Ovary (tissue), 9 donors: ENCODE data around the gene CD200R1. TPM values are rescaled to one million over a fixed set of nuclear protein-coding genes. Genes with fewer than 3 reads are reported as not detected.

Experiments used
- DNase-seq, 5 donors: peaks; one replicate each; pipeline ENCODE4 v3.0.0-alpha.2; 2019 to 2020
- H3K27ac ChIP-seq, 2 donors: fragments of 200-600 bp; one replicate each; pipeline versions ENCODE4 v1.5.1 to v1.8.0; 2019 to 2022
- H3K27me3 ChIP-seq: fragments of 200-600 bp; one replicate; pipeline ENCODE4 v1.8.0; 2022
- H3K36me3 ChIP-seq: fragments of 200-600 bp; sonication (generic); one replicate; pipeline ENCODE4 v1.5.1; 2019
- H3K4me1 ChIP-seq: one replicate; pipeline ENCODE4 v1.8.1; 2013; ENCODE audit warnings: mild to moderate bottlenecking, moderate library complexity; ENCODE audit not compliant: insufficient read depth
- H3K4me3 ChIP-seq: fragments of 200-600 bp; sonication (generic); one replicate; pipeline ENCODE4 v1.5.1; 2017
- H3K9me3 ChIP-seq, 2 donors: fragments of 200-600 bp in 1 of 2; sonication (generic) in 1 of 2; one replicate each; pipeline versions ENCODE4 v1.5.1 to v1.8.1; 2013 to 2019; ENCODE audit warnings: mild to moderate bottlenecking in 1 of 2, moderate library complexity in 1 of 2
- EP300 ChIP-seq: sonication (generic); formaldehyde crosslinking; IDR thresholded peaks from one replicate; pipeline ENCODE4 v1.6.1; 2017; ENCODE audit warnings: antibody characterized with exemption
- POLR2A ChIP-seq: fragments of 450-650 bp; IDR thresholded peaks from one replicate; pipeline ENCODE4 v1.6.1; 2017; ENCODE audit warnings: antibody characterized with exemption, mild to moderate bottlenecking, moderate library complexity
- WGBS, 3 donors: extraction: QIAGEN DNeasy Blood & Tissue Kit in 1 of 3; methylation state at CpG; one replicate each; pipeline versions ENCODE4 v1.1.5 to v1.1.7; 2013 to 2017; 5-methylcytosine and 5-hydroxymethylcytosine counted together
- intact Hi-C, 4 donors: fragments of 100-400 bp; cut with DNase I; formaldehyde crosslinking; loops; one replicate each; pipeline versions ENCODE4 v1.11.0 to v1.15.1; 2022 to 2023
- polyA plus RNA-seq, 2 donors: library from polyadenylated mRNA; stranded (reverse); fragments of 200-250 nt in 1 of 2; fragments of 350-450 nt in 1 of 2; fragmentation: Illumina TruSeq in 1 of 2; extraction: RNeasy Lipid Tissue Mini Kit (QIAGEN cat#74804) in 1 of 2; gene quantifications; one replicate each; pipeline ENCODE4 v1.2.3, GENCODE V29; 2013 to 2014
- total RNA-seq, 7 donors: library from RNA; depleted of rRNA in 2 of 7; stranded (reverse); fragments of >200 nt in 2 of 7; fragmentation: NEBNext Ultra II Directional in 3 of 7; extraction: Animal tissue kit (Norgen Biotek cat#: 25700) in 3 of 7; gene quantifications; one replicate each; pipeline versions ENCODE4 v1.1.0 to v1.2.4, GENCODE V29; 2016 to 2023
- TF ChIP-seq, protein P1 (sequence below), 3 donors: fragments of 450-650 bp in 2 of 3; fragments of 200-600 bp in 1 of 3; IDR thresholded peaks; one replicate each; pipeline versions ENCODE4 v1.5.1 to v1.8.0; 2016 to 2022; ENCODE audit warnings: antibody characterized with exemption in 3 of 3, mild to moderate bottlenecking in 1 of 3
- donor health status: DM: no; HTN: no; CAD: no; lungs with moderate emphysema.
- donor health status: DM: no; HTN: no; CAD: no.
- donor health status: Bipolar disorder and iron deficiency.
- donor health status: DM: yes; HTN: yes; CAD: no.
- donor health status: DM: no; HTN: no; CAD: no.
- donor health status: DM: yes; HTN: yes; CAD: no.

CD200R1 gene
- total and polyA plus RNA-seq, 9 donors: 0.11 to 2.8 (median 0.28) TPM

DNA sequence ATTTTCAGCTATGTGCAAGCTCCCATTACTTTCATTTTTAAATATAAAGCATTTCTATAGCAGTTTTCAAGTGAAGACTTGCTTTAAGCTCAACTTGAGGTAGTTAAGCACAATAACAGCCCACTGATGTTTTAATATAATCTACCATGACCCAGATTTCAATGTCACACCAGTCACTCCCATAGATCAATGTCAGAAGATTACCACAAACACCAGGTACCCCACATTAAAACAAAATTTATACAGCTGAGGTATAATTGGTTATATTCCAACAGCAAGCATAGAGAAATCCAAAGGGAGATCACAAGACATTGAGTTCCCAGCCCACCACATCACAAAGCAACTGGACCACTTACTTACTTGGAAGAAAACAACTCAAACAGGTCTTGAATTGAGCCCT, 38.7 kb upstream of the CD200R1 start:
- Histone ChIP-seq H3K4me1 (no peaks in the 10 kb centered on the region), H3K9me3 (no peaks in the 10 kb centered on the region), H3K36me3 (no peaks in the 10 kb centered on the region), H3K4me3 (no peak overlapping the region), H3K27ac (no peak overlapping the region), H3K27me3 (no peaks in the 10 kb centered on the region)
- intact Hi-C loops: no loop called here
- DNase-seq: no peak
- no peak for TF ChIP-seq POLR2A
- TF ChIP-seq, protein P1, sequence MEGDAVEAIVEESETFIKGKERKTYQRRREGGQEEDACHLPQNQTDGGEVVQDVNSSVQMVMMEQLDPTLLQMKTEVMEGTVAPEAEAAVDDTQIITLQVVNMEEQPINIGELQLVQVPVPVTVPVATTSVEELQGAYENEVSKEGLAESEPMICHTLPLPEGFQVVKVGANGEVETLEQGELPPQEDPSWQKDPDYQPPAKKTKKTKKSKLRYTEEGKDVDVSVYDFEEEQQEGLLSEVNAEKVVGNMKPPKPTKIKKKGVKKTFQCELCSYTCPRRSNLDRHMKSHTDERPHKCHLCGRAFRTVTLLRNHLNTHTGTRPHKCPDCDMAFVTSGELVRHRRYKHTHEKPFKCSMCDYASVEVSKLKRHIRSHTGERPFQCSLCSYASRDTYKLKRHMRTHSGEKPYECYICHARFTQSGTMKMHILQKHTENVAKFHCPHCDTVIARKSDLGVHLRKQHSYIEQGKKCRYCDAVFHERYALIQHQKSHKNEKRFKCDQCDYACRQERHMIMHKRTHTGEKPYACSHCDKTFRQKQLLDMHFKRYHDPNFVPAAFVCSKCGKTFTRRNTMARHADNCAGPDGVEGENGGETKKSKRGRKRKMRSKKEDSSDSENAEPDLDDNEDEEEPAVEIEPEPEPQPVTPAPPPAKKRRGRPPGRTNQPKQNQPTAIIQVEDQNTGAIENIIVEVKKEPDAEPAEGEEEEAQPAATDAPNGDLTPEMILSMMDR (IDR thresholded peaks at IDR 0.05): no peak
- no peak for TF ChIP-seq EP300

DNA sequence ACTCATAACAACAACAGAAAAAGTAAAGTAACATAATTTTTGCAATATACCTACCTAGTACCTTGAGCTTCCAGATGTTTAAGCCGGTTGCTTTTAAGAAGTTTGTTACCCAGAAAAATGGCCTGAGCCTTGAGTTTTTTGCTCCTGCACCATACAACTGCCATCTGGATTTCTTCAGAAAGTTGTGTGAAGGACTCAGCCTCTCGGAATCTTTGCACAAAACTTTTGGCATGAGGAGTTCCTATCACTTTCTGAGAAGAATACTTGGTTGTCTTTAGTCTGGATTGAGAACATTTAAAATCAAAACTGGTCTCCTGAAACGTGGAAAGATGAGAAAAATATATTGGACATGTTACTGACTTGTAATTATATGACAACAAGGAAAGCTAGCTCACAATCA, 33.2 kb upstream of the CD200R1 start:
- Histone ChIP-seq H3K27me3 (no peaks in the 10 kb centered on the region), H3K27ac (no peak overlapping the region), H3K36me3 (no peaks in the 10 kb centered on the region), H3K4me1 (no peaks in the 10 kb centered on the region), H3K9me3 (no peaks in the 10 kb centered on the region), H3K4me3 (no peak overlapping the region)
- intact Hi-C loops: no loop called here
- DNase-seq: no peak
- WGBS, 3 donors: 38 to 48% (median 43%) methylated on average over 3 of the region's 3 CpGs
- TF ChIP-seq POLR2A: no peak
- no peak for TF ChIP-seq EP300
- TF ChIP-seq, protein P1 (IDR thresholded peaks at IDR 0.05): no peak

DNA sequence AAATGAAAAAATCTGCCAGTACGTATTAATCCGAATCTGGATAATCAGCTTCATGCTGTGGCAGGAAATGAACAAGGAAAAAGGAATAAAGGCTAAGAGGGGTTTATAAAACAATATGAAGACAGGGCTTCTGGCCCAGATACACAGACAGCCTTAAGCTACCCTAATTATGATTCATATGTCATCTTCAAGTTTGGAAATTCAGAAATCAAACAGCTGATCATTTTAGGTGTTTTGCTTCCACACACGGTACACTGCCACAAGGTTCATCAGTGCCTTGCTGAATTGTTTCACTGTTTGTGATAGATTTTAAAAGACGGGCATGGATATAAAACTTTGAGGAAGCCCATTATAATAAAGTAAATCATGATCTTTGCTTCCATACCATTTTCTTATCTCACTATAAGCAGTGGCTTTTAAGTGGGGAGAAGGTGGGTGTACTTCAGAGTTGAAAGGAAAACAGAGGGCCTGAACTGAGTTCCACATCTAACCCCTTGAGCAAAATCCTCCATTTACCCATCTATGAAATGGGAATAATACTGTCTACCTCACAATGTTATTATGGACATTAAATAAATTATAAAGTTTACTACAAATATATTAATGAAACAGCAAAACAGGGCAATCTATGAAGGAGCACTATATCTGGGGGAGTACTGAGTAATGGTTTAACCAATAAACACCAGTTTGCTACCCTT, 31.6 kb upstream of the CD200R1 start:
- H3K9me3 ChIP-seq: no peaks in the 10 kb centered on the region
- H3K36me3 ChIP-seq: no peaks in the 10 kb centered on the region
- H3K4me3 ChIP-seq: no peak overlapping the region
- H3K4me1 ChIP-seq: no peaks in the 10 kb centered on the region
- intact Hi-C loops: no loop called here
- TF ChIP-seq POLR2A (no peak), EP300 (no peak)
- TF ChIP-seq, protein P1 (IDR thresholded peaks at IDR 0.05): no peak
- no peaks in the 10 kb centered on the region for H3K27me3 ChIP-seq
- H3K27ac ChIP-seq: no peak overlapping the region
- 79 to 89% (median 82%) methylated on average over 4 of the region's 4 CpGs for WGBS, 3 donors
- DNase-seq: no peak

DNA sequence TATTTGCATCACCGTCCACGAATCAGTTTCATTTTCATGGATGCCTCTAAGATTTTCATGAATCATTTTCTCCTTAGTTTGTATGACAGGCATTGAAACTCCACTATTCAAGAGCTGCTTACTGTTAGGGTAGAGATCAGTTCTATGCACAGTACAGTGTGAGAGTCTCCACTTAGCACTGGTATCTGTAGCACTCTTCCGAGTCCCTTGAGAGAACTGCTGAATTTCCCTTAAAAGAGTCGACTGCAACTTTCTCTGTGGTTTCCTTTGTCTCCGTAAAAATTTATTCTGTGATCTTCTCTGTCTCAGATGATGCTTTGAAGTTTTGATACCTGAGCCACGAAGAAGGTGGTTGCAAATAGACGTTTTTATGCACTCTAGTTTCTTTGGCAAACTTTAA, 30.7 kb upstream of the CD200R1 start:
- H3K27me3 ChIP-seq: no peaks in the 10 kb centered on the region
- no peaks in the 10 kb centered on the region for H3K4me1 ChIP-seq
- 75 to 82% (median 78%) methylated on average over 7 of the region's 7 CpGs for WGBS, 3 donors
- no peak for TF ChIP-seq POLR2A
- TF ChIP-seq, protein P1 (IDR thresholded peaks at IDR 0.05): no peak
- TF ChIP-seq EP300: no peak
- intact Hi-C loops: no loop called here
- H3K9me3 ChIP-seq: no peaks in the 10 kb centered on the region
- no peaks in the 10 kb centered on the region for H3K36me3 ChIP-seq
- H3K27ac ChIP-seq: no peak overlapping the region
- DNase-seq: no peak
- no peak overlapping the region for H3K4me3 ChIP-seq
